Ascending aorta (tissue), 2 donors: ENCODE results near the gene LRRC32. TPM values are rescaled to one million over a fixed set of nuclear protein-coding genes. Genes with fewer than 3 reads are reported as not detected.
A peak's percentile ranks its signal among the peaks of the same experiment; 100 is the strongest.

ENCODE experiments used
- DNase-seq, 2 donors: peaks; one replicate each; pipeline ENCODE4 v3.0.0-alpha.2; 2019; ENCODE audit warnings: low spot score in 2 of 2
- H3K27ac ChIP-seq, 2 donors: fragments of 200-600 bp; sonication (generic); one replicate each; pipeline ENCODE4 v1.5.1; 2016 to 2017; ENCODE audit warnings: mild to moderate bottlenecking in 1 of 2
- H3K27me3 ChIP-seq: fragments of 200-600 bp; sonication (generic); one replicate; pipeline ENCODE4 v1.5.1; 2017
- H3K36me3 ChIP-seq, 2 donors: fragments of 200-600 bp; sonication (generic); one replicate each; pipeline ENCODE4 v1.5.1; 2016
- H3K4me1 ChIP-seq, 2 donors: fragments of 200-600 bp; sonication (generic); one replicate each; pipeline ENCODE4 v1.5.1; 2016 to 2017; ENCODE audit warnings: mild to moderate bottlenecking in 1 of 2
- H3K4me3 ChIP-seq, 2 donors: fragments of 200-600 bp; sonication (generic); one replicate each; pipeline ENCODE4 v1.5.1; 2016 to 2017; ENCODE audit warnings: mild to moderate bottlenecking in 1 of 2
- H3K9me3 ChIP-seq, 2 donors: fragments of 200-600 bp; sonication (generic); one replicate each; pipeline ENCODE4 v1.5.1; 2016
- intact Hi-C: fragments of 100-400 bp; cut with DNase I; formaldehyde crosslinking; loops from one replicate; pipeline ENCODE4 v1.15.1; 2023
- total RNA-seq: library from RNA; depleted of rRNA; stranded (reverse); fragments of >200 nt; gene quantifications from one replicate; pipeline ENCODE4 v1.1.0, GENCODE V29; 2016
- TF ChIP-seq, protein P1 (sequence below), 3 experiments: fragments of 200-600 bp in 2 of 3; fragments of 450-650 bp in 1 of 3; sonication (generic) in 2 of 3; IDR thresholded peaks; one replicate each; pipeline ENCODE4 v1.5.1; 2016 to 2019; ENCODE audit warnings: antibody characterized with exemption in 3 of 3, mild to moderate bottlenecking in 1 of 3, moderate library complexity in 1 of 3

The LRRC32 gene
- total RNA-seq, 1 donor from 2014 or later: 280 TPM

DNA sequence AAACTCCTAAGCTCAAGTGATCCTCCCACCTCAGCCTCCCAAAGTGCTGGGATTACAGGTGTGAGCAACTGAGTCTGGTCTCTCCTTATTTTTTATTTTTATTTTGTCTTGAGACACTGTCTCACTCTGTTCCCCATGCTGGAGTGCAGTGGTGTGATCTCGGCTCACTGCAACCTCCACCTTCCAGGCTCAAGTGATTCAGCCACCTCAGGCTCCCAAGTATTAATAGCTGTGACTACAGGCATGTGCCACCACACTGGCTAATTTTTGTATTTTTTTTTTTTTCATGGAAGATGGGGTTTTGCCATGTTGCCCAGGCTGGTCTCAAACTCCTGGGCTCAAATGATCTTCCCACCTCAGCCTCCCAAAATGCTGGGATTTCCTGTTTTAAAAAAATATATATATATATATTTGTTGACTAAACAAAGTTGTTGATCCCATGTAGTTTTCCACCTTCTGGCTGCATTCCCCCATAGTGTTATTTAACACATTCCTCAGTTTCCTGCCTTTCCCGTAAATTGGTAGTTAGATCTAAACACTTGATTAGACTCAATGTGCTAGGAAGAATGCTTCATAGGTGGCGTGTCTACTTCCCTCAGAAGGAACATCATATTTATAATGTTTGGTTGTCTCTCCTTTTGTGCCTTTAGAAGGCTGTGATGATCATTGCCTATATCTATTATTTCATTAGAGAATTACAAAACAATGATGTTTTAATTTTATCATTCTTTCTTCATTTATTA is 38.8 kb downstream of the LRRC32 start:
- no peak overlapping the region for H3K4me3 ChIP-seq
- peak in 1 of 2 donors; percentile 61 for DNase-seq
- H3K27ac ChIP-seq: peak overlapping the region; percentile 82 to 92
- H3K9me3 ChIP-seq: no peaks in the 10 kb centered on the region
- intact Hi-C loops: loop anchor here (2.0 kb wide), 1 partner anchor 21 kb away; no protein-coding TSS in a partner anchor
- peaks cover 8 to 41% of the 10 kb centered on the region in 2 donors for H3K4me1 ChIP-seq
- TF ChIP-seq, protein P1, sequence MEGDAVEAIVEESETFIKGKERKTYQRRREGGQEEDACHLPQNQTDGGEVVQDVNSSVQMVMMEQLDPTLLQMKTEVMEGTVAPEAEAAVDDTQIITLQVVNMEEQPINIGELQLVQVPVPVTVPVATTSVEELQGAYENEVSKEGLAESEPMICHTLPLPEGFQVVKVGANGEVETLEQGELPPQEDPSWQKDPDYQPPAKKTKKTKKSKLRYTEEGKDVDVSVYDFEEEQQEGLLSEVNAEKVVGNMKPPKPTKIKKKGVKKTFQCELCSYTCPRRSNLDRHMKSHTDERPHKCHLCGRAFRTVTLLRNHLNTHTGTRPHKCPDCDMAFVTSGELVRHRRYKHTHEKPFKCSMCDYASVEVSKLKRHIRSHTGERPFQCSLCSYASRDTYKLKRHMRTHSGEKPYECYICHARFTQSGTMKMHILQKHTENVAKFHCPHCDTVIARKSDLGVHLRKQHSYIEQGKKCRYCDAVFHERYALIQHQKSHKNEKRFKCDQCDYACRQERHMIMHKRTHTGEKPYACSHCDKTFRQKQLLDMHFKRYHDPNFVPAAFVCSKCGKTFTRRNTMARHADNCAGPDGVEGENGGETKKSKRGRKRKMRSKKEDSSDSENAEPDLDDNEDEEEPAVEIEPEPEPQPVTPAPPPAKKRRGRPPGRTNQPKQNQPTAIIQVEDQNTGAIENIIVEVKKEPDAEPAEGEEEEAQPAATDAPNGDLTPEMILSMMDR (IDR thresholded peaks at IDR 0.05): no peak
- H3K36me3 ChIP-seq: no peaks in the 10 kb centered on the region
- H3K27me3 ChIP-seq: no peaks in the 10 kb centered on the region

DNA sequence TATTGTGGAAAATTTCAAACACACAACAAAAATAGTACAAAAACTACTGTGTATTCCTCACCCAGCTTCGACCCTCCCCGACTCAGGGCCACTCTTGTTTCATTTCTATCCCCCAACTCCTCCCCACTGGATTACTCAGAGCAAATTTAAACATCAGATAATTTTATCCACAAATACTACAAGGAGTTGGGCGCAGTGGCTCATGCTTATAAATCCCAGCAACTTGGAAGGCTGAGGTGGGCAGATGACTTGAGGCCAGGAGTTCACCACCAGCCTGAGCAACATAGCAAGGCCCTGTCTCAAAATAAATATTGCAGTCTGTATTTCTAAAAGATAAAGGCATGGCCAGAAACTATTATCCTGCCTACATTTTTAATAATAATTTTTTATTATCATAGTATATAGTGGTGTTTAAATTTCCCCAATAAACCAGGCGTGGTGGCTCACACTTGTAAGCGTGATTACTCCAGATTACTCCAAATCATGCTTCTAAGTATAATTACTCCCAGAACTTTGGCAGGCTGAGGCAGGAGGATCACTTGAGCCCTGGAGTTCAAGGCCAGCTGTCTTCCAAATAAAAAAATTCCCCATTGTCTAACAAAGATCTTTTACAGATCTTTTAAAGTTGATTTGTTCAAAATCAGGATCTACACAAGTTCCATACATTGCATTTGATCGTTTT is 39.8 kb downstream of the LRRC32 start:
- Histone ChIP-seq H3K27me3 (no peaks in the 10 kb centered on the region), H3K4me1 (peaks cover 8 to 34% of the 10 kb centered on the region in 2 donors), H3K27ac (peak overlapping the region; percentile 82 to 92), H3K36me3 (no peaks in the 10 kb centered on the region), H3K4me3 (peak overlapping the region in 1 of 2 donors; percentile 8), H3K9me3 (peaks cover 3% of the 10 kb centered on the region in 2 donors)
- TF ChIP-seq, protein P1 (IDR thresholded peaks at IDR 0.05): no peak
- intact Hi-C loops: loop anchor here (2.0 kb wide), 1 partner anchor 22 kb away; no protein-coding TSS in a partner anchor
- peak in 1 of 2 donors; percentile 28 for DNase-seq

DNA sequence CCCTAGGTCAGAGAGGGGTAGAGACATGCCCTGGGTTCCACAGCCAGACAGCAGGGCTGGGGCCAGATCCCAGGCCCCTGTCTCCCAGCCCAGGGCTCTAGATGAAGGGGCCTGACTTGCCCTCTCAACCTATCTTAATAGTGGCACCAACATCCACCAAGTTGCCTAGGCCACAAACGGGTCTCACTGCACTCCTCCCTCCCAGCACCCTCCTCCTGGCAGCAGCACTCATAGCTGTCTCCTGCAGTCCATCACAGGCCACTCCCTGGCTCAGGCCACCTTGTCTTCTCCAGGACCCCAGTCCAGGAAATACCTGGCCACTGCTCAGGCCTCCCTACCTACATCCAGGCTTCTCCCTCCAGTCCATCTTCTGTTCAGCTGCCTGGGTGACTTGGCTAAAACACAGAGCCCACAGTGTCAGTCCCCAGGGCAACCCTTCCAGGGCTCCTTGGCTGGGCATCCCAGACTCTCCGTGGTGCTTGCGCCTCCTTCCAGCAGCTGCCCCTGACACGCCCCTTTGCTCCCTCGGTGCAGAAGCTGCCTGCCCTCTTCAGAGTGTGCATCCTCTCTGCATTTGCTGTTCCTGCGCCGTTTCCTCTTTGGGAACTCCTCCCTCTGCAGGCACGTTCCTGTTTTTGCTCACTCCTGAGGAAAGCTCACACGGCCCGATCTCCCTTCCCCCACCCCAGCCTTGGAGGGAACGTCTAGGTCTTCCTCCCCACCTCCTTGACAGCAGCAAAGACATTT is 40.5 kb downstream of the LRRC32 start:
- peak; percentile 51 to 89 for DNase-seq
- Histone ChIP-seq H3K27ac (peak overlapping the region; percentile 82 to 92), H3K36me3 (no peaks in the 10 kb centered on the region), H3K4me1 (peaks cover 8 to 31% of the 10 kb centered on the region in 2 donors), H3K9me3 (peaks cover 7 to 9% of the 10 kb centered on the region in 2 donors), H3K4me3 (peak overlapping the region in 1 of 2 donors; percentile 8), H3K27me3 (no peaks in the 10 kb centered on the region)
- intact Hi-C loops: loop anchor here (2.0 kb wide), 1 partner anchor 23 kb away; no protein-coding TSS in a partner anchor
- TF ChIP-seq, protein P1 (IDR thresholded peaks at IDR 0.05): peak; percentile 4 to 36 (median 10)

DNA sequence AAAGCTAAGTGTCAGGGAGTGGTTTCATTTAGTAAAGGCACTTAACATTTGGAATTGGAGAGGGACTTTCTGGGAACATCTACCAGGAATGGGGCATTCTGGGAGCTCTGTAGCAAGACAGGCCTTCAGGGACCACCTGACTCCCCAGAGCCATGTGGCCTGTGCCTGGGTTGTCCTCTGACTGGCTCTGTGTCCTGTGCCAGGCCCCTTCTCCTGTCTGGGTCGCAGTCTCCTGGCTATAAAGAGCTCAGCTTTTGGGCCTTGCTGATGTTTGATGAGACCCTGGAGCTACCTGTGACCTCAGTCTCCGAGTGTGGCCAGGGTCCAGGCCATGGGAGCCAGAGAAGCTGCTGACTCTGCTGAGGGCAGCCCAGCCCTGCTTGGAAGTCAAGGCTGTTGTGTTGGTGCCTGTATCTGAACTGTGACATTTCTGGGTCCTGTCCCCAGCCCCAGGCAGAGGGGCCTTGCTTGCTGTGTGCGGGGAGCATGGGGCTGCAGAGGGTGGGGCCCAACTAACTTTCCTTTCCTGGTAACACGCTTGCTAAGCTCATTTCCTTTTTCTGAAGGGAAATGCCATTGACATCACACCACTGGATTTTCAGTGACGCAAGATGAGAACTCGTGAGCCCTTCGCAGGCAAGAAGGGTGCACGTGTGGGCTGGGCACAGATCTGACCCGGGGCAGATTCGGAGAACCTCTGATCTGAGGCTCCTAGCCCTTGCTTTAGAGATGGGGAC is 41.3 kb downstream of the LRRC32 start:
- peak overlapping the region; percentile 82 to 92 for H3K27ac ChIP-seq
- no peaks in the 10 kb centered on the region for H3K27me3 ChIP-seq
- TF ChIP-seq, protein P1 (IDR thresholded peaks at IDR 0.05): no peak
- intact Hi-C loops: no loop called here
- no peak overlapping the region for H3K4me3 ChIP-seq
- peak; percentile 47 to 87 for DNase-seq
- H3K9me3 ChIP-seq: peaks cover 7 to 9% of the 10 kb centered on the region in 2 donors
- no peaks in the 10 kb centered on the region for H3K36me3 ChIP-seq
- peaks cover 8 to 28% of the 10 kb centered on the region in 2 donors for H3K4me1 ChIP-seq
